ENCODE results near the gene ZNF613. TPM values are rescaled to one million over a fixed set of nuclear protein-coding genes. Genes with fewer than 3 reads are reported as not detected.

The ZNF613 gene
- total RNA-seq, 1 donor from 2014 or later: 6.5 TPM

- H3K4me1 Mint-ChIP-seq (ENCODE audit: low read depth): peaks cover 6% of the 10 kb centered on the region
- no peak overlapping the region for H3K4me3 Mint-ChIP-seq (ENCODE audit: unreplicated experiment)
These were observed 5.3 kb upstream of the ZNF613 start for GRCh38 chr19:51921949-51922348.

GRCh38 chr19:51926426-51926783 lies 867 bp upstream of the ZNF613 start:
- no peak for DNase-seq (ENCODE audit: low spot score)
- H3K27me3 Mint-ChIP-seq (ENCODE audit: low read depth): no peaks in the 10 kb centered on the region
- TF ChIP-seq CTCF (IDR thresholded peaks at IDR 0.05): no peak
- peaks cover 25% of the 10 kb centered on the region for H3K4me1 Mint-ChIP-seq (ENCODE audit: low read depth)
- peaks cover 42% of the 10 kb centered on the region for H3K9me3 Mint-ChIP-seq (ENCODE audit: low read depth)
- H3K4me3 Mint-ChIP-seq (ENCODE audit: unreplicated experiment): peak overlapping the region; percentile 100
- H3K36me3 Mint-ChIP-seq (ENCODE audit: low read depth): peaks cover 26% of the 10 kb centered on the region
- peak overlapping the region; percentile 98 for H3K27ac Mint-ChIP-seq (ENCODE audit: unreplicated experiment)

More at GRCh38 chr19:51921949-51922348, 5.3 kb upstream of the ZNF613 start:
- Mint-ChIP-seq H3K9me3 (ENCODE audit: low read depth) (peaks cover 73% of the 10 kb centered on the region), H3K36me3 (ENCODE audit: low read depth) (peaks cover 17% of the 10 kb centered on the region), H3K27me3 (ENCODE audit: low read depth) (no peaks in the 10 kb centered on the region), H3K27ac (ENCODE audit: unreplicated experiment) (no peak overlapping the region)
- DNase-seq (ENCODE audit: low spot score): no peak
- no peak for TF ChIP-seq CTCF (IDR thresholded peaks at IDR 0.05)

- H3K9me3 Mint-ChIP-seq (ENCODE audit: low read depth): peaks cover 34% of the 10 kb centered on the region
These were observed 587 bp downstream of the ZNF613 start for GRCh38 chr19:51927859-51928258.

GRCh38 chr19:51931921-51932320 lies 4.6 kb downstream of the ZNF613 start:
- no peak for TF ChIP-seq CTCF (IDR thresholded peaks at IDR 0.05)
- Mint-ChIP-seq H3K9me3 (ENCODE audit: low read depth) (peaks cover 17% of the 10 kb centered on the region), H3K27me3 (ENCODE audit: low read depth) (no peaks in the 10 kb centered on the region)

More at GRCh38 chr19:51927859-51928258, 587 bp downstream of the ZNF613 start:
- Mint-ChIP-seq H3K27me3 (ENCODE audit: low read depth) (no peaks in the 10 kb centered on the region), H3K4me1 (ENCODE audit: low read depth) (peaks cover 25% of the 10 kb centered on the region), H3K4me3 (ENCODE audit: unreplicated experiment) (peak overlapping the region; percentile 100), H3K27ac (ENCODE audit: unreplicated experiment) (peak overlapping the region; percentile 98), H3K36me3 (ENCODE audit: low read depth) (peaks cover 24% of the 10 kb centered on the region)
- TF ChIP-seq CTCF (IDR thresholded peaks at IDR 0.05): no peak
- DNase-seq (ENCODE audit: low spot score): no peak

GRCh38 chr19:51938936-51939335 lies 11.7 kb downstream of the ZNF613 start:
- DNase-seq (ENCODE audit: low spot score): no peak
- H3K4me3 Mint-ChIP-seq (ENCODE audit: unreplicated experiment): no peak overlapping the region
- H3K27me3 Mint-ChIP-seq (ENCODE audit: low read depth): no peaks in the 10 kb centered on the region
- H3K9me3 Mint-ChIP-seq (ENCODE audit: low read depth): peaks cover 63% of the 10 kb centered on the region
- H3K36me3 Mint-ChIP-seq (ENCODE audit: low read depth): peaks cover 82% of the 10 kb centered on the region
- H3K4me1 Mint-ChIP-seq (ENCODE audit: low read depth): no peaks in the 10 kb centered on the region
- TF ChIP-seq CTCF (IDR thresholded peaks at IDR 0.05): no peak
- H3K27ac Mint-ChIP-seq (ENCODE audit: unreplicated experiment): no peak overlapping the region

More at GRCh38 chr19:51931921-51932320, 4.6 kb downstream of the ZNF613 start:
- peaks cover 51% of the 10 kb centered on the region for H3K36me3 Mint-ChIP-seq (ENCODE audit: low read depth)
- no peak overlapping the region for H3K27ac Mint-ChIP-seq (ENCODE audit: unreplicated experiment)
- no peak for DNase-seq (ENCODE audit: low spot score)
- H3K4me1 Mint-ChIP-seq (ENCODE audit: low read depth): peaks cover 18% of the 10 kb centered on the region
- no peak overlapping the region for H3K4me3 Mint-ChIP-seq (ENCODE audit: unreplicated experiment)
